HEK293T (cell line): Measurements from ENCODE around the gene SMC1B.

Experiments
- ARNT ChIP-seq: fragments of 450-650 bp; IDR thresholded peaks from 2 replicates; pipeline ENCODE4 v1.6.1; 2017; ENCODE audit warnings: mild to moderate bottlenecking
- BHLHE40 ChIP-seq: fragments of 450-650 bp; IDR thresholded peaks from 2 replicates; pipeline ENCODE4 v1.6.1; 2016; ENCODE audit warnings: mild to moderate bottlenecking, moderate library complexity, borderline replicate concordance
- CTBP1 ChIP-seq: fragments of 450-650 bp; IDR thresholded peaks from 2 replicates; pipeline ENCODE4 v1.6.1; 2016; ENCODE audit warnings: borderline replicate concordance
- ELF4 ChIP-seq: fragments of 450-650 bp; IDR thresholded peaks from 2 replicates; pipeline ENCODE4 v1.6.1; 2017; ENCODE audit warnings: antibody characterized with exemption
- FOXA1 ChIP-seq: fragments of 450-650 bp; IDR thresholded peaks from 2 replicates; pipeline ENCODE4 v1.6.1; 2016; ENCODE audit warnings: mild to moderate bottlenecking
- FOXK2 ChIP-seq: fragments of 450-650 bp; IDR thresholded peaks from 2 replicates; pipeline ENCODE4 v1.6.1; 2016; ENCODE audit warnings: mild to moderate bottlenecking
- FOXM1 ChIP-seq: fragments of 450-650 bp; IDR thresholded peaks from 2 replicates; pipeline ENCODE4 v1.6.1; 2017; ENCODE audit warnings: mild to moderate bottlenecking, borderline replicate concordance
- HDGF ChIP-seq: fragments of 450-650 bp; IDR thresholded peaks from 2 replicates; pipeline ENCODE4 v1.6.1; 2017; ENCODE audit warnings: antibody characterized with exemption, borderline replicate concordance
- L3MBTL2 ChIP-seq: fragments of 450-650 bp; conservative IDR thresholded peaks from 2 replicates; pipeline ENCODE4 v1.6.1; 2016; ENCODE audit warnings: mild to moderate bottlenecking
- NFRKB ChIP-seq: fragments of 450-650 bp; IDR thresholded peaks from 2 replicates; pipeline ENCODE4 v1.6.1; 2016; ENCODE audit warnings: mild to moderate bottlenecking, moderate library complexity
- SP1 ChIP-seq: fragments of 450-650 bp; IDR thresholded peaks from 2 replicates; pipeline ENCODE4 v1.6.1; 2017
- SUZ12 ChIP-seq: fragments of 450-650 bp; IDR thresholded peaks from 2 replicates; pipeline ENCODE4 v1.6.1; 2016; ENCODE audit warnings: mild to moderate bottlenecking
- TARDBP ChIP-seq: fragments of 450-650 bp; IDR thresholded peaks from 2 replicates; pipeline ENCODE4 v1.6.1; 2016
- ZNF384 ChIP-seq: fragments of 450-650 bp; IDR thresholded peaks from 2 replicates; pipeline ENCODE4 v1.6.1; 2016

GRCh38 chr22:45422237-45422983, 9.0 kb upstream of the SMC1B start:
- no peak for TF ChIP-seq FOXK2
- TF ChIP-seq L3MBTL2 = no peak
- no peak for TF ChIP-seq CTBP1
- no peak for TF ChIP-seq SUZ12
- no peak for TF ChIP-seq ELF4
- no peak for TF ChIP-seq FOXA1
- no peak for TF ChIP-seq ARNT
- no peak for TF ChIP-seq FOXM1
- TF ChIP-seq ZNF384 = no peak
- TF ChIP-seq SP1 = no peak
- no peak for TF ChIP-seq HDGF
- no peak for TF ChIP-seq NFRKB
- TF ChIP-seq BHLHE40 = no peak
- TF ChIP-seq TARDBP = no peak
